ENCODE results near the gene ARMH1.

ARMH1 gene

DNA sequence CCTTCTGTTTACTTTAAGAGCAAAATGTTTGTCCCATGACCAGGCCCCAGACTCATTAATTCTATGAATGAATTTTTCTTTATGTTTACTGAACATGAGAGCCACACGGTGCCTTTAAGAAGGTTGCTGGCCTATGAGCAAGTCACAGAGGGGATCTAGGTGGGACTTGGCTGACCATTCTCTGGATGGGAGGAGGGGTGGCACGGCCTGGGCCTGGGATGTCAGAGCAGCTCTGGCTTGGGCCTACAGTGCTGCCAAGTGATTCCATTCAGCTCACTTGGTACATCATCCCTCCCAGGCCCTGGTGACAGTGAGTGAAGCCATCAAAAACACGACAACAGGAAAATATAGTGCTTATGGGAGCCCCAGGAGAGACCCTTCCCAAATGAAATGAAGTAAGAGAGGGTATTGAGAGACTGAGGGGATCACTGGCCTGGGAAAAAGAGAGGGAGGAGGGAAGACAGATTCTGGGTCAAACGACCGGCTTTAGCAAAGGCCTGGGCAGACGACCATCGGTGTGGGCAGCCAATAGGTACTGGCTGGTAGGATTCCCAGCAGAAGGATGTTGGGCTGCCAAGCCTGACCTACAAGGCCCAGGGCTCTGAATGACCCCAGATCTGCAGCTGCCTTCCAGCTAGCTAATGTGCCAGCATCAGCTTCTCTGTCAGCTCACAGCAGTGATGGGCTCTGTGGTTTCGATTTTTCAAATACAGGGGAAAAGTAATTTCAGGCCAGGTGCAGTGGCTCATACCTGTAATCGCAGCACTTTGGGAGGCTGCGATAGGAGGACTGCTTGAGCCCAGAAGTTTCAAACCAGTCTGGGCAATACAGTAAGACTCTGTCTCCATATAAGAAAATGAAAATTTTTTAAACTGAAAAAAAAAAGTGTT, 3.5 kb upstream of the ARMH1 start:
- DNase-seq = no peak

DNA sequence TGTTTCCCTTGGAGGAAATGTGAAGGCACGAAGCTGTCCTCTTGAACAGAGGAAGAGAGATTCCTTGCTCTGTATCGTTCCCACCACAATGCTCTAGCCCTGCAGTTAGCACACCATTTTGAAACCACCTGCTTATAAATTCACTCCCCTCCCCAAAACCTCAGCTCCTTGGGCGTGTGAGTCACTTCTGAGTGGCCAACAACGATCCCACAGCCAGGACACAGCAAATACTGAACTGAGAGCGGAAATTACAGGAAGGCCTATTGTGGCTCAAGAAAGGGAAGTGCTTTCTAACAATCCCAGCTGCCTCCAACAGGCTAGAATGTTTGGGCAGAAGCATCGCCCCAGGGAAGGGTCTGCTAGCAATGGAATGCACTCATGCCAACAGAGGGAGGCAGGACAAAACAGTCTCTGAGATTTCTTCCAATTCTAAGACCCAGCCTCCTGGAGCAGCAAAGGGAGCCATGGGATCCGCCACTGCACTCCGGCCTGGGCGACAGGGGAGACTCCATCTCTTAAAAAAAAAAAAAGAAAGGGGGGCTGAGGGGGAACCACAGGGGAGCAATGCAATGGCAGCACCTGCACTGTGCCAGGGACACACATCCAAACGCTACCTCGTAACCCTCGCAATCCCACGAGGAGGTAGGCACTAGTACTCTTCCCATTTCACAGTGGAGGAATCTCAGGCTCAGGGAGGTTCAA, 2.1 kb upstream of the ARMH1 start:
- no peak for DNase-seq

DNA sequence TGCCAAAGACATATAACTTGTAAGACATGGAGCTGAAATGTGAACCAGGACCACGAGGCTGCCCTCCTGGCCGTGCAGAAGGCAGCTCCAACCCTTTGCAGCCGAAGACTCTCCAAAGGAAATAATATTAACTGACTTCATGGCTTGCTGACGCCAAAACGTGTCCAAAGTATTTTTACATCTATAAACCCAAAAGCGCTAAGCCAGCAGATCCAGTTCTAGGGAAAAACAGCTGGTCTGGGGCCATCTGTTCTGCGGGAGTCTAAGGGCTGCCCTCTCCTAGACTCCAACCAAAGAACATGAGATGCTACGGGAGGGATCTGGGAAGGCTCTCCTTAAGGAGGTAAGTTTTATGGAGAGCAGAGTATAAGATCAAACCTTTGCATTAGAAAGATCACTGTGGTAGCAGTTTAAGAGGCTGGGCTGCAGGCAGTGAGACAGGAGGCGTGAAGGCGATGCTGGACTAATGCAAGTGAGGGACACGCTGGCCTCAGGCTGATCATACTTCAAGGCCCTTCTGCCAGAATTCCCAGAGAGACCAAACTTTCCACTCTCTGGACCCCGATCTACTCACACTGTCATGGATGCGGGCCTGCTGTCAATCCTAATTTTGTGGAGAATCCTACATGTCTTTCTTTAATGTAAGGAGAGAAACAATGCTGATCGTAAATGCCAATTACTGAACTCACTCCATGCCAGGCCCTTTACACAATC, 1.4 kb upstream of the ARMH1 start:
- DNase-seq = no peak

DNA sequence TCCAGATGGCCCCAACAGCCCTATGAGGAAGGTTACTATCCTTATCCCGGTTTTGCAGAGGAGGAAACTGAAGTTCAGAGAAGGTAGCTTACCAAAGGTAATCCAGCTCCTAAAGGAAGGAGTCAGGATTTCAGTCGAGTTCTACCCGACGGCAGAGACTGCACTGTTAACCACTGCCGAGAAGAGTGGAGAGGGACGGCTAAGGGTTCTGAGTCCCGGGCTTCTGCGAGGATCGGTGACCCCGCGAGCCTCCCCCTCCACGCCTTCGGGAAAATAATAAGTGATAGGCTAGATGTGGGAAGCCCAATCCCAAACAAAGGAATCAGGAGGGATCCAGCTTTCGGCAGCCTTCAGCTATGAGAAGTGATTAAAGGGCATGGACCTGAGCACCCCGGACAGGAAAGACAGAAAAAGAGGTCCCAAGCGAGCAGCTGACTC, 820 bp upstream of the ARMH1 start:
- DNase-seq = peak; percentile 72

DNA sequence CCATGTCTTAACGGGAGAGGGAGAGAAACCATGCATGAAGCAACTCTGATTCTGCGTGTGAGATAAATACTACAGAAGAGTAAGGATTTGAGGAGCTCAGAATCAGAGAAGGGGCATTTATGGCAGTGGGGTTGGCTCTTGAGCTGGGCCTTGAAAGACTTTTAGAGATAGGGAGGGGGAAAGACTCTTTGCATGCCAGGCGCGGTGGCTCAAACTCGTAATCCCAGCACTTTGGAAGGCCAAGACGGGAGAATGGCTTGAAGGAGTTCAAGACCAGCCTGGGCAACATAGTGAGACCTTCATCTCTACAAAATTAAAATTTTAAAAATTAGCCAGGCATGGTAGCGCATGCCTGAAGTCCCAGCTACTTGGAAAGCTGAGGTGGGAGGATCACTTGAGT, 672 bp downstream of the ARMH1 start:
- no peak for DNase-seq

DNA sequence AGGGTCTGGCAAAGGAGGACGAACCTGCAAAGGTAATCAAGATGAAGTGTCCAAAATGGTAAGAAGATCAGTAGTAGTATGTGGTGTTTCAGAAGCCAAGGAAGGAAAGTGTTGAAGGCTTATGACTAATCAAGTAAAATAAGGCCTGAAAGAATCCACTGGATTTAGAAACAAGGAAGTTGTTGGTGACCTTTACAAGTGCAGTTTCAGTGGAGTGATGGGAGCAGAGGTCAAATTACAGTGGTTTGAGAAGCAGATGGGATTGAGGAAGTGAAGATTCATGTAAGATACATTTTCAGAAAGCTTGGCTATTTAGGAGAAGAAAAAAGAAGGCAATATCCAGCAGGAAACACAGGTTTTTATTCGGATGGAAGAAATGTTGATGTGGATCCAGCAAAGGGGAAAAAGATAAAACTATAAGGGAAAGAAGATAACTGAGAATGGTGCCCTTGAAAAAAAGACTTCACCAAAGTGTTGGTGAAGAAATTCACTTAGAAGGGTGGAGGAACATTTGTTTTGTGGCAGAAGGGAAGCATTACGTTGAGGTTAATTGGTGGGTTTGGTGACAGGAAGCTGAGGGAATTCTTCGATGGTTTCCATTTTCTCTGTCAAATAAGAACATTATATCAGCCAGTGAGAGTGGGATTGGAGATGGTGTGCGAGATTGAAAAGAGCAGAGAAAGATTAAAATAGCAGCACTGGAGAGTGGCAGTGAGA, 2.1 kb downstream of the ARMH1 start:
- no peak for DNase-seq

DNA sequence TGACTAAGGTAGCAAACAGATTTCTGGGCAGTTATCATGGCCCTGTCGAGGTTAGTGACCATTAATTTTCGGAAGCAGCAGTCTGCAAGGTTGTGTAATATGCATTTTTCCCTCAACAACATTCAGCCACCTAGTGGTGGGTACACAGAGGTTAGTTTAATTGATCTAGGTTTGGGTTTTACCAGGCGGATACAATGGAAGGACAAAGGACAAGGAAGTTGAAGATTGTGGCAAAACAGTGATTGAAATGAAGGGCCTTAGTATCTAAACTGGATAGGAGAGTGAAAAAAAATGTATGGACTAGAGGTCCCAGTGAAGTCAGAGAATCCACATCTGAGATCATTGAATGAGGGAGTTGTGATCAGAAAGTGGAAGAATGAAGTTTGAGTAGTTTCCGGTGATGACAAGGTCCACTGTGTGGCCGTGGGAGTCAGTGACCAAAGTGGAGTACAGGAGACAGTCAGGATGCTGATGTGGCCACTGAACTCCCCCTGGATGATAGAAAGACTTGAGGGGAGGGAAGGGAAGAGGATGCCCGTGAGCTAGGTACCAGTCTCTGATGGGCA, 2.8 kb downstream of the ARMH1 start:
- no peak for DNase-seq

DNA sequence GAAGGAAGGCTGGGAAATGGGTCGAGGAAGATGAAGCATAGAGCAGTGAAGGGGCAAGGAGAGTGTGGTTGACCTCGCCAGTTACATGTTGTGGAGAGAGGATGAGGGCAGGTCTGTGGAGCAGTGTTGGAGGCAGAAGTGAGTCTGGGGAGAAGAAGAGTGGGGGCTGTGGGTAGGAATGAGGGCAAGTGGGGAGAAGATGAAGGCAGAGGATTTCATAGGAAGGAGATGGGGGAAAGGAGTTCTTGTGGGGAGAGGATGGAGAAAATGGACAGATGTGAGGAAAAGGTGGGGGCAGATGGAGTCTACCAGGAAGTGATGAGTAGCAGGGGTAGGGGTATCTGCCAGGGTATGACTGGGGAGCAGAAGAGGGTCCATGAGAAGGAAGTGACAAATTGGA, 3.6 kb downstream of the ARMH1 start:
- no peak for DNase-seq

DNA sequence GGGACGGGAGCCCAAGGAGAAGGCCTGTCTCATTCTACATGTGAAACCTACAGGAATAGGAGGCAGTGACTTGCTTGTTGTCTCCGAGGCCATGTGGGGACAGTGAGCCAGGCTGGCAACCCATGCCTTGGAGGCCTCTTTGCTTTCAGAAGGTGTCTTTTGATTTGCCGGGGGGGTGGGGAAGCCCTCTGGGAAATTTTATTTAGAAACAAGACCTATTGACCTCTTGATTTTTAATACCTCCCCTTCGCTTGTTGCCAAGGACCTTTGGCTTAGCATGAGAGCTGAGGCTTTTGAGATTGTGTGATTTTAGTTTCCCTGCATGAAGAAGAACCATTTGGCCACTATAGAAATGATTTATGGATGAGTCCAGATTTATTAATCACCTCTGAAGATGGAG, 4.1 kb downstream of the ARMH1 start:
- no peak for DNase-seq

DNA sequence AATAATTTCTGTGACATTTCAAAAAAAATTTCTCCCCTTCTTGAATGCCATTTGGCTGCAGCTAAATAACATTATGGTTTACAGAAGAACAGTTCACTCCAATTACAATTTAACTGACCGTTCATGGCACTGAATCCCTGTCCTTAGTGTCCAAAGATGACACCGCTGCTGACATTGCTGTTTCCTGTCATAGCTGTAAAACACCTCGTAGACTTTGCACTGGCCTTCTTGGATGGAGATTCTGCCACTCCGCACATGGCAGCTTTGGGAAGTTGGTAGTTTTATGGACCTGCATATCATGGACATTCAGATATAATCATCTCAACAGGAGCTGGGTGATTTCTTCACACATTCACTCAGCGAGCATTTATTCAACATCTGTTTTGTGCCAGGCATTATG, 5.0 kb downstream of the ARMH1 start:
- no peak for DNase-seq

DNA sequence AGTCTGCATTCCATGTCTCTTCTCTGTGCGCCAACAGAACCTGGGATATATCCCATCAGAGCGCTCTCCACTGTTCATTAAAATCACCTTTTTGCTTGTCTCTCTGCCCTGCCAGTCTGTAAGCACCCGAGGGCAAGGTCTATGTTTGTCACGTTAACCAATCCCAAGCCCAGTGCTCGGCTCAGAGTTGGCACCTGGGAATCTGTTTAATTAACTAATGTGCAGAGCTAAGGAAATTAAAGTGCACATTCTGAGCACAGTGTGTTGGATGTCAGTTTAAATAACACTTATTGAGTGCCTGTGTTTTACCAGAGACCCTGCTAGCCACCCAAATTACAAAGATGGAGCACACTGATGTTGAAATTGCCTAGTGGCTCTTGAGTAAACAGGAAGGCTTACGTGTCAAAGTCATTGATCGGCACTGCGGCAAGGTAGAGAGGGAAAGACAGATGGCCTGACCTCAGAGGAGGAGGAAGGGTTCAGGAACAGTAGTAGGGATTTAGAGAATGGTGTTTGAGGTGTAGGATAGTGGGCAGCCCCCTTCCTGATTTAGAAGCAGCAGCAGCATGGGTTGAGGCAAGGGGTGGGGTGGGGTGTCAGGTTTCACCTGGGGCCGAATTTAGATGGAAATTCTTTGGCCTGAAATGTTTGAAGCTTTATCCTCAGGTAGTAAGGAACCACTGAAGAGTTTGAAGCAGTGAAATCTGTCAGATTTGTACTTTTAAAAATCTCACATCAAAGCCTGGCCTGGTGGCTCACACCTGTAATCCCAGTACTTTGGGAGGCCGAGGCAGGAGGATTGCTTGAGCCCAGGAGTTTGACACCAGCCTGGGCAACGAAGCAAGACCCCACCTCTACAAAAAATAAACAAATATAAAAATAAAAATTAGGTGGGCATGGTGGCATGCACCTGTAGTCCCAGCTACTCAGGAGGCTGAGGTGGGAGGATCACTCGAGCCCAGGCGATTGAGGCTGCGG, 7.7 kb downstream of the ARMH1 start:
- DNase-seq = peak; percentile 41

DNA sequence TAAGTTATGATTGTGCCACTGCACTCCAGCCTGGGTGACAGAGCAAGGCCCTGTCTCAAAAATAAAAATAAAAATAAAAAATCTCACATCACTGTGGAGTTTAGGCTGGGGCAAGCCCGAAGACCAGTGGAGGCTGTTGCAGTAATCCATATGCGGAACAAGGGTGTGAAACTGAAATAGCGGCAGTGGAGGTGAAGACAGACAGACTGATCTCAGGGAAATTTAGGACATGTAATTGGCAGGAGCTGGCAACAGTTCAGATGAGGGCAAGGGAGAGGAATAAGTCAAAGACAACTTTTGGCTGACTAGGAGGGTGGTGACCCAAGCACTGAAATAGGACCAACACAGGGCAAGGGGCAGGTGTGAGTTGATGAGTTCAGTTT, 8.4 kb downstream of the ARMH1 start:
- no peak for DNase-seq

DNA sequence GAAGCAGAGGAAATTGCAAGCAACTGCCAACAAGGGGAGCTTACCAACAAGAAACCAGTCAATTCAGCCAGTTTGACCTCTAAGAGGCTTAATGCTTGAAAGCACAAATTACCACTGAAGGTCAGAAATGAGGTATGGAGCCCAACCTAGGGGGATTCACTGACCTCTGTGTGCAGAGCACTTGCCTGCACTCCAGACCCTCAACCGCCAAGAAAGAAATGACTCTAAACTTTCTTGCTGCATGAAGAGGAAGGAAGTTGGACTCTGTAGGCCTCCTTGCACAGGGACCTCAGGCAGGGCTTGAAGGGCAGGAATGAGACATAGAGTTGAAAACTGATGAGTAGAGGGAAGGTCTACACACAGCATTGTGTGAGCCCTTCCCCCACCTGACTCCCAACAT, 10.0 kb downstream of the ARMH1 start:
- DNase-seq = no peak

DNA sequence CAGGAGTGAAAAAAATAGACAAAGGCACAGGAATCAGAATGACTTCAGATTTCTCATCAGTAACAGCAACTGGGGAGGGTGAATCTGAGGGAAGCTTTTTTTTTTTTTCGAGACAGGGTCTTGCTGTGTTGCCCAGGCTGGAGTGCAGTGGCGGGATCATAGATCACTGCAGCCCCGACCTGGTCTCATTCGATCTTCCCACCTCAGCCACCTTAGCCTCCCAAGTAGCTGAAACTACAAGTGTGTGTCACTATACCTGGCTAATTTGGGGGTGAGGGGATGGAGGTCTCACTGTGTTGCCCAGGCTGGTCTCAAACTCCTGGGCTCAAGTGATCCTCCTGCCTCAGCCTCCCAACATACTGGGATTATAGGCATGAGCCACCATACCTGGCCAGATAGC, 10.7 kb downstream of the ARMH1 start:
- DNase-seq = no peak

DNA sequence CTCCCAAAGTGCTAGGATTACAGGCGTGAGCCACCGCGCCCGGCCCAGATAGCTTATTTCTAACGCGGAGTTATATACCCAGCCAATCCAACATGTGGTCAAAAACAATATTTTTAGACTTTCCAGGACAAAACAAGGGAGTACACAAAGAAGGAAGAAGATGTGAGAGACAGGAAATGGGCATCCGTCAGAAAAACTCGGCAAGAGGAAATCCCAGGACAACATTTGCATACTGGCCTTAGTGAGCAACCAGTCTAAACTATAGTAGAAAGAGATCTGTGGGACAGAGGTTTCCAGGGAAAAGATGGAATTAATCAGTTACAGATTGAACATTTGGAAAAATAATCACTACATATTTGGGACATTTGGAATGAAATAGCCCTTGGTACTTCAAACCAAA, 11.4 kb downstream of the ARMH1 start:
- no peak for DNase-seq

DNA sequence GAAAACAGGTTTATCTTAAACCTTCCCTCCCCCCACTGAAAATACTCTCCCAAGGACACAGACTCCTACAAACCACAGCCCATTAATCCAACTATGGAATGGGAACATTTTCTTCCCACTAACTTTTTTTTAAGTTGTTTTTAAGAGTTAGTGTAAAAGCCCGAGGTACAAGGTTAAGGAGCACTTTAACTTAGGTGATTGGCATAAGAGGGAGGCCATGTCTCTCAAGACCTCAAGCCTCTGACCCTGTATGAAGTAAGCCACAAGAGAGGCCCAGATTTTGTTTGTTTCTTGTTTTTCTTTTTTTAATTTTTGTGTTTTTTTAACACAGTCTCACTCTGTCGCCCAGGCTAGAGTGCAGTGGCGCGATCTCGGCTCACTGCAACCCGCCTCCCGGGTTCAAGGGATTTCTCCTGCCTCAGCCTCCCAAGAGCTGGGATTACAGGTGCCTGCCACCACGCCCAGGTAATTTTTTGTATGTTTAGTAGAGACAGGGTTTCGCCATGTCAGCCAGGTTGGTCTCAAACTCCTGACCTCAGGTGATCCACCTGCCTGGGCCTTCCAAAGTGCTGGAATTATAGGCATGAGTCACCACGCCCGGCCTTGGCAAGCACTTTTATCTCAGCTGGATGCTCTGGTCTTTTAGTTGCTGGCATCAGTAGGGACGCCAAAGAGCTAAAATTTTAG, 14.4 kb downstream of the ARMH1 start:
- DNase-seq = no peak

DNA sequence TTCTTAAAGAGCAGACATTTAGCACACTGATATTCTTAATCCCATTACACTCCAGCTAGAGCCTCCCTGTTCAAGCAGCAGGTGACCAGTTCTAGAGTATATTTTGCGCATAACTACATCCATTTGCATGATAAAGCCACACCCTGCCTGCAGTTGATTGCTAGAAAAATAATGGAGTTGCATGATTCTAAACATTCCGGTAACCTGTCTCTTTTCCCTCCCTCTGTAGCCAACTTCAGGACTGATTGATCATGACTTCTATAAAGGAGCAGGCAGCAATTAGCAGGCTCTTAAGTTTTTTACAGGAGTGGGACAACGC, 14.9 kb downstream of the ARMH1 start:
- DNase-seq = no peak

DNA sequence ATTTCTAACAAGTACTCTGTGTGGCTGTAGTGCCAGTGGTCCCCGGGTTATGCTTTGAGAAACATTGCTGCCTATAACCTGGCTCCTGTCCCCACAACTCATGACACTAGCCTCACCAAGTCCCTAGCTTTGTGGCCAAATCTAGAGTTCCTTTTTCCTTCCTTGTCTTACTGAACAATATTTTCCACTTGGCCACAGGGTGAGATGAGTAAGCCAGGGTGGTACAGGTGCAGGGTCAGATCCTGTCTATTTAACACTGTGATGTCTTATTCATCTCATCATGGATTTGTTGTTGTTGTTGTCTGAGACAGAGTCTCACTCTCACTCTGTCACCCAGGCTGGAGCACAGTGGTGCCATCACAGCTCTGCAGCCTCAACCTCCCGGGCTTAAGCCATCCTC, 18.6 kb downstream of the ARMH1 start:
- DNase-seq = no peak

DNA sequence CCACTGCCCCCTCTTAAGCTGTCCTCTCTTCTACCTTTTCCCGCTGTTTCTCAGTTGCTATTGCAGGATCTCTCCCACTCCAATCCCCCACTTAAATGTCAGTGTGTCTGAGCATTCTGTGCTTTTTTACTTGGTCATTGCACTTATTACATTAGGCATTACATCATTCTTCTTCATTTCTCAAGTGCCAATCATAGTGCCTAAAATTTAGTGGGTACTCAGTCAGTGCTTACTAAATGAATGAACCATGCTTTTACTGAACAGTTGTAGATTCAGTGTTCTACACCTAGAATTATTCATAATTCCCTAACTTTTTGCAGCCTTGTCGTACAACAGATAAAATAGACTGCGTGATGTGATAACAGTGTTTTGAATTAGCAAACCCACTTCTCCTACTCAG, 19.4 kb downstream of the ARMH1 start:
- DNase-seq = no peak

DNA sequence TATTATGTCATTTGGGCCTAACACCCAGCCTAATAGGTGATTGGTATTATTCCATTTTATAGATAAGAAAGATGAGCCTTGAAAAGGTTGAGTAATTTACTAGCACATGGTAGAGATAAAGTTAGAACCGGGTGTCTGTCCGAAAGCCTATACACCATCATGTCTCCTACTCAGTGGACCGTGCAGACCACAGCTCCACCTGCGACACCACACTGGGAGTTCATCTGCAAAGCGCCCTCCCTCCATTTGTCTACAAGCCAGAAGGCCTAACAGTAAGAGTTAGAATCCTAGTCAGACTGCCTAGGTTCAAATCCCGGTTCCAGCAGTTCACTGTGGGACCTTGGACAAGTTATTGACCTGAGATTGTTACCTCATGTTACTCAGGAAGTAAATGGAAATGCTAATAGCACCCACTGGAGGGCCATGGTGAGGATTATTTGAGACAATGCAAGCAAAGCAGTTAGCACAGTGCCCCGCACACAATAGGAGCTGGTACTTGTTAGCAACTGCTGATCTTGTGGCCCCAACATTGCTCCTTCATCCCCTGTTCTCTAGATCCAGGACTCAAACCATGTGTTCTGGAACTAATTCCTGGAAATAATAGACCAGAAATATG, 20.5 kb downstream of the ARMH1 start:
- no peak for DNase-seq

DNA sequence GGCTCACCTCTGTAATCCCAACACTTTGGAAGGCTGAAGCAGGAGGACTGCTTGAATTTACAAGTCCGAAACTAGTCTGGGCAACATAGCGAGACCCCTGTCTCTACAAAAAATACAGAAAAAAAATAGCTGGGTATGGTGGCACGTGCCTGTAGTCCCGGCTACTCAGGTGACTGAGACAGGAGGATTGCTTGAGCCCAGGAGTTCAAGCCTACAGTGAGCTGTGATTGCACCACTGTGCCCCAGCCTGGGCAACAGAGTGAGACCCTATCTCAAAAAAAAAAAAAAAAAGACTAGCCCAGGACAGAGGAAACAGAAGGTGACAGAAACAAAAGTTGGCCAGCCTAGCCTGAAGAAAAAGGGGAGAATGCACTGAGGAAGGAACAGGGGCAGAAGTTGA, 21.2 kb downstream of the ARMH1 start:
- DNase-seq = no peak

Measured in NCI-H2029 treated with DMSO at 0.1 percent for 48 hours (cell line).